Renal pelvis (tissue), 4 donors: ENCODE results near the gene RNF215. TPM values are rescaled to one million over a fixed set of nuclear protein-coding genes. Genes with fewer than 3 reads are reported as not detected.

Source experiments
- DNase-seq: peaks from one replicate; pipeline ENCODE4 v3.0.0-alpha.2; 2013
- polyA plus RNA-seq, 3 donors: library from polyadenylated mRNA; unstranded; fragments of 120-200 nt; gene quantifications; one replicate each; pipeline ENCODE4 v1.2.1, GENCODE V29; 2013; ENCODE audit not compliant: insufficient read length in 3 of 3

RNF215 gene
- polyA plus RNA-seq, 3 donors, result 22.6 to 27.0 (median 24.2) TPM

GRCh38 chr22:30336752-30337460 is 50.3 kb downstream of the RNF215 start:
- DNase-seq, result no peak

GRCh38 chr22:30335236-30335635 is 52.0 kb downstream of the RNF215 start:
- DNase-seq, result no peak

- no peak for DNase-seq
Observed at GRCh38 chr22:30334646-30335045, 52.6 kb downstream of the RNF215 start.

- no peak for DNase-seq
Observed at GRCh38 chr22:30333707-30334087, 53.5 kb downstream of the RNF215 start.

- DNase-seq, result no peak
Observed at GRCh38 chr22:30332994-30333706, 54.1 kb downstream of the RNF215 start.

GRCh38 chr22:30332551-30332950 is 54.7 kb downstream of the RNF215 start:
- no peak for DNase-seq

Other genes with a start within 250 kb of the RNF215 start
- gene LIF, start 140.7 kb downstream of the RNF215 start, polyA plus RNA-seq, result 1 to 10 TPM; 2.2 to 3.4 (median 3.0) TPM
- gene OSM, start 120.6 kb downstream of the RNF215 start, polyA plus RNA-seq, result under 1 TPM in 1 of 3 donors, not detected in 2; 0.04 TPM
- gene CASTOR1, start 97.9 kb downstream of the RNF215 start, polyA plus RNA-seq, result 10 to 100 TPM; 12.9 to 14.5 (median 13.2) TPM
- gene TBC1D10A, start 60.5 kb downstream of the RNF215 start, polyA plus RNA-seq, result 10 to 100 TPM; 15.1 to 20.3 (median 18.0) TPM
- 100 to 1,000 TPM; 144 to 175 (median 162) TPM for gene SF3A1, start 30.5 kb downstream of the RNF215 start, polyA plus RNA-seq
- 1 to 10 TPM; 6.6 to 8.9 (median 7.5) TPM for gene CCDC157, start 30.4 kb downstream of the RNF215 start, polyA plus RNA-seq
- gene SEC14L2, start 9.6 kb upstream of the RNF215 start, polyA plus RNA-seq, result 1 to 10 TPM; 6.0 to 8.1 (median 7.4) TPM
- 10 to 100 TPM; 12.0 to 15.6 (median 13.8) TPM for gene MTFP1, start 38.4 kb upstream of the RNF215 start, polyA plus RNA-seq
- under 1 TPM in 1 of 3 donors, not detected in 2; 0.13 TPM for gene SEC14L3, start 84.6 kb upstream of the RNF215 start, polyA plus RNA-seq
- gene SEC14L4, start 118.3 kb upstream of the RNF215 start, polyA plus RNA-seq, result 1 to 10 TPM in 1 of 3 donors, under 1 TPM in 2; 0.54 to 1.2 (median 0.58) TPM
- gene SEC14L6, start 159.3 kb upstream of the RNF215 start, polyA plus RNA-seq, result 10 to 100 TPM in 2 of 3 donors, 1 to 10 TPM in 1; 7.8 to 16.3 (median 11.0) TPM
- 10 to 100 TPM; 28.5 to 44.6 (median 36.9) TPM for gene GAL3ST1, start 187.3 kb upstream of the RNF215 start, polyA plus RNA-seq
- 10 to 100 TPM; 74.3 to 88.6 (median 81.8) TPM for gene PES1, start 204.5 kb upstream of the RNF215 start, polyA plus RNA-seq
- gene TCN2, start 219.8 kb upstream of the RNF215 start, polyA plus RNA-seq, result 10 to 100 TPM; 64.4 to 73.5 (median 70.3) TPM
- gene SLC35E4, start 248.4 kb upstream of the RNF215 start, polyA plus RNA-seq, result 1 to 10 TPM; 1.9 to 2.4 (median 1.9) TPM